ENCODE results near the gene CDK14.
"Not testable (repeated sequence)": the region's sequence is repeated elsewhere in the genome, so short reads cannot be mapped to it uniquely, and the experiment has no call there.

Gene CDK14

GRCh38 chr7:91168871-91169829, 573.0 kb downstream of the CDK14 start:
- H3K9me3 ChIP-seq (ENCODE audit: control insufficient read depth, low read length), result no peaks in the 10 kb centered on the region
- no peak overlapping the region for H3K4me3 ChIP-seq (ENCODE audit: insufficient read depth, low read depth, low read length, poor library complexity, severe bottlenecking)
- H3K27ac ChIP-seq (ENCODE audit: insufficient read depth, low read length, poor library complexity, severe bottlenecking), result no peak overlapping the region
- no peak for DNase-seq
- H3K27me3 ChIP-seq (replicated peaks; ENCODE audit: control insufficient read depth, insufficient read depth, low read length, poor library complexity, severe bottlenecking), result no peaks in the 10 kb centered on the region
- H3K4me1 ChIP-seq (ENCODE audit: control insufficient read depth, insufficient read depth, low read length, poor library complexity, severe bottlenecking), result no peaks in the 10 kb centered on the region
- no peaks in the 10 kb centered on the region for H3K36me3 ChIP-seq (ENCODE audit: control insufficient read depth, insufficient read depth, low read length)

DNA sequence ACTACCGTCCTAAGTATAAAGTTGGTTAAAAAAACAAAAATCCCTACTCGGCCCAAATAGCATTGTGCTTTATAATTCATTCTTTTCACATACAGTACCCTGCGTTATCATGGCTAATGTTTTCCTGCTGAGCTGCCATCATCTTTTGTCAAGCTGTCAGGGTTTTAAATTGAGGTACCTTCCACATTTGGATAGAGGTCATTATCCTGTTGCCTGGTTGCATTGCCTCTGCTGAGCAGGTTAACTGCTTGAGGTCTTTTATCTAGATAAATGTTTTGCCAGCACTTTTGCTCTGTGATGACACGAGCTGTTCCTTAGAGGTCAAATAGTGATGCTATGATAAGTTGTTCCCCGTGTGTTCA, 573.7 kb downstream of the CDK14 start:
- Histone ChIP-seq H3K36me3 (ENCODE audit: control insufficient read depth, insufficient read depth, low read length) (no peaks in the 10 kb centered on the region), H3K27me3 (replicated peaks; ENCODE audit: control insufficient read depth, insufficient read depth, low read length, poor library complexity, severe bottlenecking) (no peaks in the 10 kb centered on the region), H3K4me3 (ENCODE audit: insufficient read depth, low read depth, low read length, poor library complexity, severe bottlenecking) (no peak overlapping the region), H3K27ac (ENCODE audit: insufficient read depth, low read length, poor library complexity, severe bottlenecking) (no peak overlapping the region), H3K4me1 (ENCODE audit: control insufficient read depth, insufficient read depth, low read length, poor library complexity, severe bottlenecking) (no peaks in the 10 kb centered on the region), H3K9me3 (ENCODE audit: control insufficient read depth, low read length) (no peaks in the 10 kb centered on the region)
- DNase-seq, result no peak

- H3K27ac ChIP-seq (ENCODE audit: insufficient read depth, low read length, poor library complexity, severe bottlenecking); H3K9me3 ChIP-seq (ENCODE audit: control insufficient read depth, low read length); DNase-seq; H3K27me3 ChIP-seq (replicated peaks; ENCODE audit: control insufficient read depth, insufficient read depth, low read length, poor library complexity, severe bottlenecking); H3K36me3 ChIP-seq (ENCODE audit: control insufficient read depth, insufficient read depth, low read length); H3K4me1 ChIP-seq (ENCODE audit: control insufficient read depth, insufficient read depth, low read length, poor library complexity, severe bottlenecking); H3K4me3 ChIP-seq (ENCODE audit: insufficient read depth, low read depth, low read length, poor library complexity, severe bottlenecking): not testable (repeated sequence)
These were observed 577.1 kb downstream of the CDK14 start for GRCh38 chr7:91173265-91173664.

DNA sequence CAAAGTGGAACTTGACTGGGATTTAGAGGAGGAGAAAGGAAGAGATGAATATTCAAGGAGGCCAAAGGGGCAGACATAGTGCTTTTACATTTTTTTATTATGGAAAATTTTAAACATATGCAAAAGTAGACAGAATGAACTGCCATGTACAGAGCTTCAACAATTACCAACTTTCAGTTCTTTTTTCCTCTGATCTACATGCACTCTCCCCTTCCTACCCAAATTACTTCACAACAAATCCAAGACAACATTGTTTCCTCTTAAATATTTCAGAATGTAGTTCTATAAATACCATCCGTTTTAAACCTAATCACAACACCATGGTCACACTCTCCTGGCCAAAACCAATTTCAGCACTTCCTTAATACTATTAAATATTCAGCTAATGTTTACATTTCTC, 584.6 kb downstream of the CDK14 start:
- no peaks in the 10 kb centered on the region for H3K27me3 ChIP-seq (replicated peaks; ENCODE audit: control insufficient read depth, insufficient read depth, low read length, poor library complexity, severe bottlenecking)
- H3K4me1 ChIP-seq (ENCODE audit: control insufficient read depth, insufficient read depth, low read length, poor library complexity, severe bottlenecking), result no peaks in the 10 kb centered on the region
- no peaks in the 10 kb centered on the region for H3K9me3 ChIP-seq (ENCODE audit: control insufficient read depth, low read length)
- no peak for DNase-seq
- no peak overlapping the region for H3K4me3 ChIP-seq (ENCODE audit: insufficient read depth, low read depth, low read length, poor library complexity, severe bottlenecking)
- H3K27ac ChIP-seq (ENCODE audit: insufficient read depth, low read length, poor library complexity, severe bottlenecking), result no peak overlapping the region
- H3K36me3 ChIP-seq (ENCODE audit: control insufficient read depth, insufficient read depth, low read length), result no peaks in the 10 kb centered on the region

DNA sequence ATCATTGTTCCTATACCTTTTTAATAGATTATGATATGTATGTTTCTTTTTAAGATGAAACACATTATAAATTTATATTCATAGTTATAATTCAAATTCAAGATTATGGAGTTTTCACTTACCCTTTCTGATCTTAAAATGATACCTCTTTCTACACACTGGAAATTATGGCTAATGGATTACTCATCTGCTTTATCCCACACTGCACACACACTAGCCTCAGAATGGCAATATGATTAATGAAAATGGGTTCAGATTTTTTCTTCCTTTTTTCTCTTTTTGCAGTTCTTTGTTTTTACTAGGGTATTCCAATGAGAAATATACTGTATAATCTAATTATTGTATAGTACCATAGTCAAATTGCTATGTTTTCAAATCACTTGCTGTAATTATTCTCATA, 585.8 kb downstream of the CDK14 start:
- H3K27ac ChIP-seq (ENCODE audit: insufficient read depth, low read length, poor library complexity, severe bottlenecking), result no peak overlapping the region
- H3K27me3 ChIP-seq (replicated peaks; ENCODE audit: control insufficient read depth, insufficient read depth, low read length, poor library complexity, severe bottlenecking), result no peaks in the 10 kb centered on the region
- DNase-seq, result no peak
- no peak overlapping the region for H3K4me3 ChIP-seq (ENCODE audit: insufficient read depth, low read depth, low read length, poor library complexity, severe bottlenecking)
- no peaks in the 10 kb centered on the region for H3K36me3 ChIP-seq (ENCODE audit: control insufficient read depth, insufficient read depth, low read length)
- no peaks in the 10 kb centered on the region for H3K9me3 ChIP-seq (ENCODE audit: control insufficient read depth, low read length)
- H3K4me1 ChIP-seq (ENCODE audit: control insufficient read depth, insufficient read depth, low read length, poor library complexity, severe bottlenecking), result no peaks in the 10 kb centered on the region

DNA sequence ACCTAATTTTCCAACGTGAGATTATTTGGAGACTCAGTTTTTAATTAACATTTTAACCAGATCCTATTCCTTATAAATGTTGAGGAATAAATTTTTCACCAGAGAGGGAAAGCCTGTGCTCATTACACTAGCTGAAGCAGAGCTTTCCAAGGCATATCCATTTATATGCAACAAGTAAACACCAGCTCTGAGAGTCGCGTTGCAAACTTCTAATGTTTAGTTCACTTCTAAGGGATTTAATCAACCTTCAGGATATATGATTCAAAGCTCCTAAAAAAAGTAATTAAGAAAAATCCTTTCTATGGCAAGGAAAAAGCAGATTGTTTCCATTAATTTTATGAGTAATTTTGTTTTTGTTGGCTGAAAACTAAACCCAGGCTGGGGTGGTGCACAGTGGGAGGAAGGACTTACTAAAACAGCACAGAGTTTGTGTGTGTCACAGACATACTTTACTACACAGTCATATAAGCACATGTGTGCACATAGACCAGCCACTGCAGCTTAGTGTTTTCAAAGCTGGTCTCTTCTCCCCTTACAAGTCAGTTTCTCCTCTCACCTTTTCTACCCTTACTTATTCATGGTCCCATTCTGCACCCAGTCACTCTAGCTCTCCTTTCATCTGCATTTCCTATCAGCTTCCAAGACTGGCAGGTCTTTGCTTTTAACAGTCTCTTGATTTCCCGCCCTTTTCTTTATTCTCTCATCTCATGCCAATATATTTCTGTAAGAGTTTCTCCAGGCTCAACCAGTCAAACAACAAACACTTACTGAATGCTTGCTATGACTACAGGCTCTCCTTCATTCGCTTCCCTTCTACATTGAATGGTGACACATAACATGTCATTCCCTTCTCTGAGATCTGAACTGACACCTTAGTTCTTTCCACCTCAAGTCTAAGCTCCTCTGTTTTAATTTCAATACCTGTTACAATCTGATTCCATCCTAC, 587.0 kb downstream of the CDK14 start:
- Histone ChIP-seq H3K4me3 (ENCODE audit: insufficient read depth, low read depth, low read length, poor library complexity, severe bottlenecking) (no peak overlapping the region), H3K27ac (ENCODE audit: insufficient read depth, low read length, poor library complexity, severe bottlenecking) (no peak overlapping the region), H3K27me3 (replicated peaks; ENCODE audit: control insufficient read depth, insufficient read depth, low read length, poor library complexity, severe bottlenecking) (no peaks in the 10 kb centered on the region), H3K36me3 (ENCODE audit: control insufficient read depth, insufficient read depth, low read length) (no peaks in the 10 kb centered on the region), H3K4me1 (ENCODE audit: control insufficient read depth, insufficient read depth, low read length, poor library complexity, severe bottlenecking) (no peaks in the 10 kb centered on the region), H3K9me3 (ENCODE audit: control insufficient read depth, low read length) (no peaks in the 10 kb centered on the region)
- no peak for DNase-seq

- Histone ChIP-seq H3K36me3 (ENCODE audit: control insufficient read depth, insufficient read depth, low read length) (no peaks in the 10 kb centered on the region), H3K27me3 (replicated peaks; ENCODE audit: control insufficient read depth, insufficient read depth, low read length, poor library complexity, severe bottlenecking) (no peaks in the 10 kb centered on the region), H3K4me3 (ENCODE audit: insufficient read depth, low read depth, low read length, poor library complexity, severe bottlenecking) (no peak overlapping the region), H3K4me1 (ENCODE audit: control insufficient read depth, insufficient read depth, low read length, poor library complexity, severe bottlenecking) (no peaks in the 10 kb centered on the region), H3K9me3 (ENCODE audit: control insufficient read depth, low read length) (no peaks in the 10 kb centered on the region), H3K27ac (ENCODE audit: insufficient read depth, low read length, poor library complexity, severe bottlenecking) (no peak overlapping the region)
- DNase-seq, result no peak
These were observed 589.6 kb downstream of the CDK14 start for GRCh38 chr7:91185771-91186170.

- H3K4me3 ChIP-seq (ENCODE audit: insufficient read depth, low read depth, low read length, poor library complexity, severe bottlenecking), result no peak overlapping the region
- no peaks in the 10 kb centered on the region for H3K4me1 ChIP-seq (ENCODE audit: control insufficient read depth, insufficient read depth, low read length, poor library complexity, severe bottlenecking)
These were observed 590.9 kb downstream of the CDK14 start for GRCh38 chr7:91187061-91187460.

GRCh38 chr7:91191771-91192170, 595.6 kb downstream of the CDK14 start:
- no peaks in the 10 kb centered on the region for H3K27me3 ChIP-seq (replicated peaks; ENCODE audit: control insufficient read depth, insufficient read depth, low read length, poor library complexity, severe bottlenecking)
- DNase-seq, result no peak
- no peak overlapping the region for H3K4me3 ChIP-seq (ENCODE audit: insufficient read depth, low read depth, low read length, poor library complexity, severe bottlenecking)
- no peaks in the 10 kb centered on the region for H3K36me3 ChIP-seq (ENCODE audit: control insufficient read depth, insufficient read depth, low read length)
- H3K27ac ChIP-seq (ENCODE audit: insufficient read depth, low read length, poor library complexity, severe bottlenecking), result no peak overlapping the region
- H3K4me1 ChIP-seq (ENCODE audit: control insufficient read depth, insufficient read depth, low read length, poor library complexity, severe bottlenecking), result no peaks in the 10 kb centered on the region
- H3K9me3 ChIP-seq (ENCODE audit: control insufficient read depth, low read length), result no peaks in the 10 kb centered on the region

More at GRCh38 chr7:91187061-91187460, 590.9 kb downstream of the CDK14 start:
- no peaks in the 10 kb centered on the region for H3K9me3 ChIP-seq (ENCODE audit: control insufficient read depth, low read length)
- H3K27me3 ChIP-seq (replicated peaks; ENCODE audit: control insufficient read depth, insufficient read depth, low read length, poor library complexity, severe bottlenecking), result no peaks in the 10 kb centered on the region
- DNase-seq, result no peak
- no peaks in the 10 kb centered on the region for H3K36me3 ChIP-seq (ENCODE audit: control insufficient read depth, insufficient read depth, low read length)
- H3K27ac ChIP-seq (ENCODE audit: insufficient read depth, low read length, poor library complexity, severe bottlenecking), result no peak overlapping the region

GRCh38 chr7:91193141-91193540, 597.0 kb downstream of the CDK14 start:
- no peak overlapping the region for H3K27ac ChIP-seq (ENCODE audit: insufficient read depth, low read length, poor library complexity, severe bottlenecking)
- H3K4me1 ChIP-seq (ENCODE audit: control insufficient read depth, insufficient read depth, low read length, poor library complexity, severe bottlenecking), result no peaks in the 10 kb centered on the region
- DNase-seq, result no peak
- H3K4me3 ChIP-seq (ENCODE audit: insufficient read depth, low read depth, low read length, poor library complexity, severe bottlenecking), result no peak overlapping the region
- no peaks in the 10 kb centered on the region for H3K36me3 ChIP-seq (ENCODE audit: control insufficient read depth, insufficient read depth, low read length)
- H3K9me3 ChIP-seq (ENCODE audit: control insufficient read depth, low read length), result no peaks in the 10 kb centered on the region
- H3K27me3 ChIP-seq (replicated peaks; ENCODE audit: control insufficient read depth, insufficient read depth, low read length, poor library complexity, severe bottlenecking), result no peaks in the 10 kb centered on the region
